ENCODE results near the gene KCNN3.

KCNN3 gene

GRCh38 chr1:154786804-154787570 lies 83.1 kb downstream of the KCNN3 start:
- no peak for DNase-seq

- DNase-seq = no peak
Measured at GRCh38 chr1:154784924-154785531, 85.1 kb downstream of the KCNN3 start.

GRCh38 chr1:154784416-154784815 lies 85.7 kb downstream of the KCNN3 start:
- DNase-seq = no peak

- DNase-seq = no peak
Measured at GRCh38 chr1:154783976-154784375, 86.1 kb downstream of the KCNN3 start.

GRCh38 chr1:154780541-154780940 lies 89.5 kb downstream of the KCNN3 start:
- no peak for DNase-seq

GRCh38 chr1:154779551-154780189 lies 90.4 kb downstream of the KCNN3 start:
- DNase-seq = no peak

GRCh38 chr1:154778944-154779343 lies 91.1 kb downstream of the KCNN3 start:
- no peak for DNase-seq

- DNase-seq = no peak
Measured at GRCh38 chr1:154778275-154778674, 91.8 kb downstream of the KCNN3 start.

GRCh38 chr1:154777781-154778180 lies 92.3 kb downstream of the KCNN3 start:
- DNase-seq = no peak

- DNase-seq = no peak
Measured at GRCh38 chr1:154777154-154777553, 92.9 kb downstream of the KCNN3 start.

GRCh38 chr1:154775621-154776605 lies 94.2 kb downstream of the KCNN3 start:
- no peak for DNase-seq

- no peak for DNase-seq
Measured at GRCh38 chr1:154774175-154774855, 95.8 kb downstream of the KCNN3 start.

GRCh38 chr1:154773551-154773950 lies 96.5 kb downstream of the KCNN3 start:
- DNase-seq = no peak

GRCh38 chr1:154772606-154773506 lies 97.2 kb downstream of the KCNN3 start:
- no peak for DNase-seq

- DNase-seq = no peak
Measured at GRCh38 chr1:154772056-154772455, 98.0 kb downstream of the KCNN3 start.

GRCh38 chr1:154770897-154771594 lies 99.0 kb downstream of the KCNN3 start:
- no peak for DNase-seq

- DNase-seq = no peak
Measured at GRCh38 chr1:154769193-154769895, 100.7 kb downstream of the KCNN3 start.

- no peak for DNase-seq
Measured at GRCh38 chr1:154768456-154769125, 101.5 kb downstream of the KCNN3 start.

Data from hematopoietic multipotent progenitor cell treated with erythropoietin and hydrocortisone succinate and interleukin-3 and kit ligand, for 8 days (in vitro differentiated cells).